ENCODE measurements around the gene LYSMD3.
A peak's percentile ranks its signal among the peaks of the same experiment; 100 is the strongest.

LYSMD3 gene

GRCh38 chr5:90477621-90478215 is 51.7 kb downstream of the LYSMD3 start:
- DNase-seq, result no peak

- no peak for DNase-seq
These were observed 52.3 kb downstream of the LYSMD3 start for GRCh38 chr5:90477073-90477472.

DNA sequence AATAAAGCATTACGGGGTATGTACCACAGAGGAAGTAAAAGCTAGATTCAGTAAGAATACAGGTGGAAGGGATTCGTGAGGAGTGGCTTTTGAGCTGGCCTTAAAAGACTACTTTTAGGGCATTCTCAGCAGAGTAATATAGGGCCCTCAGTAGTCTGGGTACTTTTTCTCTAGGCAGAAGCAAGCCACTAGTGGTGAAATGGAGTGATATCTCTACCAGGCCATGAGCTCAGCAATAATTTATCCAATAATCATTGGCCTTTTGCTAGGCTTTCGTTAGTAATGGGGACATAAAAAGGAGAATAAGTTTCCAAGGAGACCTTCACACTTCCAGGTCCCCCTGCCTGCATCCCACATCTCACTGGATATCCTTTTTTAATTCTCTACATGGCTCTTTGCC is 53.0 kb downstream of the LYSMD3 start:
- no peak for DNase-seq

- no peak for DNase-seq
These were observed 53.9 kb downstream of the LYSMD3 start for GRCh38 chr5:90475436-90475980.

DNA sequence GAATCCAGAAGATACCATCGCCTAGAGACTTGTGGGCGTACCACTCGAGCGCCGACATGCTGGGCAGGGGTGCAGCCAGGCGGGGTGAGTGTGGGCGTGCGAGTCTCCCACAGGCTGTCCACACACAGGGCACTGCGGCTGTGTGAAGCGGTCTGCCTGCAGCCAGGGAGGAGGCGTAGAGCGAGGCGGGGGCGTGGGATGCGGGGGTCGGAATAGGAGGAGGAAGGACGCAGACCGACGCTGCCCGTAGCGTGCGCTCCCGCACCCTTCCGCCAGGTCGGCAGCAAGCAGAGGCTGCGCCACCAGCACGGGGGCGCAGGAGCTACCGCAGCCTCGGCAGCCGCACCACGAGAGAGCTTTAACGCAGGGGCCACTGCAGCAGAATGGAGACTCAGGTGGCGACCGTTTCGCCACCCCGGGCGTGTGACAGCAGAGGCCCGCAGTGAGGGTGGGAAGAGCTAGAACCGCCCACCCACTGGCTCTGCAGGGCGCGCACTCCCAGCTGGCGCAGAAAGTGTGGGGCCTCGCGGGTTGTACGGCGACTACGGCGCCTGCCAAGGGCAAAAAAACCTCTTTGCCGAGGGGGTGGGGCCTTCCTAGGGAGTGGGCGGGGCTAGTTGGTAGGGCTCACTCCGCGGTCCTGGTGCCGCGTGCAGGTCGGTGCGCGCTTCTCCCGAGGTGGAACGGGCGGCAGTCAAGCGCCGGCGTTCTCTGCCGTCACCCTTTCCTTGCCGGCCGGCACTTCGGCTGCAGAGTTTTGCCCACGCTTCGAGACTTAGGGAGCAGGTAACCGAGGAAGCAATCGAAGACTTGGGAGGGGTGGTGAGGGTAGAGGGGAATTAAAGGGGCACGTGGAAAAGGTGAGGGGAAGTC is 54.9 kb downstream of the LYSMD3 start, which contains the start of the genes MBLAC2 and POLR3G:
Gene MBLAC2 (minus strand): TSS at position 537 of the 873 bp plus-strand sequence. CDS start 479 bp downstream, at position 58.
Gene POLR3G (plus strand): TSS at position 630 of the 873 bp plus-strand sequence. CDS start 10,704 bp downstream, outside the sequence.
- DNase-seq, result peak; percentile 90

DNA sequence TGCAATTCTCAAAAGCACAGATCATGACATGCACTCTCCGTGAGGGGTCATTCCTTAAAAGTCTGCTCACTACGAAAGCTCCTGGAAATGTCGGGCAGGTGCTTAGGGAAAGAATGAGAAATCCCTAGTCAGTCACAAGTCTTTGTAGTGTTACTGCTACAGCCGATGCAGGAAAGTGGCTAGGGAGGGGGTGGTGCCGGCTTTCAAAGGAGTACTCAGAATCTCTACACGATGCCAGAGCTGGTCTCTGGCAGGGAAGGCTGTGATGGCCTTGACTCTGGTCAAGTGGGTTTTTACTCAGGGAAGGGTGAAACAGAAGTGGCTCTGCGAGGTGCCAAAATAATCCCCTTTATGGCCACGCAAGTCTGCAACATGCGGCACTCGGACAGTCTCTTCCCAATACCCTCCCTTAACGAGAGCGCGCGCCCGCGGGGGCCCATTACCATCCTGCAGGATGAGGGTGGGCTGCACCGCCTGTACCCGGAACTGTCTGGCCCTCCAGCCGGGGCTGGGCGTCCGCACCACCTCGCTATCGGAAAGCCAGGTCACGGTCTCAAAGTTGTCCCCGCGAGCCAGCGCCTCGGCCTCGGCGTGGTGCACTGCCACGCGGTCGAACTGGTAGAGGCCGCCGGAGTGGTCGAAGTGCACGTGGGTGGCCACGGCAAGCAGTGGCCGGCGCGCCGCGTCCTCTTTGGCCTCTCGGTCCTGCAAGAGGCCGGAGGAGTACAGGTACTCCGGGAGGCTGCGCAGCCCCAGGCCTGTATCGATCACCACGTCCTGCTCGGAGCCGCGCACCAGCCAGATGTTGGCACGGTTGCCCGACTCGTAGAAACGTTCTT is 55.8 kb downstream of the LYSMD3 start:
- DNase-seq, result peak; percentile 2

DNA sequence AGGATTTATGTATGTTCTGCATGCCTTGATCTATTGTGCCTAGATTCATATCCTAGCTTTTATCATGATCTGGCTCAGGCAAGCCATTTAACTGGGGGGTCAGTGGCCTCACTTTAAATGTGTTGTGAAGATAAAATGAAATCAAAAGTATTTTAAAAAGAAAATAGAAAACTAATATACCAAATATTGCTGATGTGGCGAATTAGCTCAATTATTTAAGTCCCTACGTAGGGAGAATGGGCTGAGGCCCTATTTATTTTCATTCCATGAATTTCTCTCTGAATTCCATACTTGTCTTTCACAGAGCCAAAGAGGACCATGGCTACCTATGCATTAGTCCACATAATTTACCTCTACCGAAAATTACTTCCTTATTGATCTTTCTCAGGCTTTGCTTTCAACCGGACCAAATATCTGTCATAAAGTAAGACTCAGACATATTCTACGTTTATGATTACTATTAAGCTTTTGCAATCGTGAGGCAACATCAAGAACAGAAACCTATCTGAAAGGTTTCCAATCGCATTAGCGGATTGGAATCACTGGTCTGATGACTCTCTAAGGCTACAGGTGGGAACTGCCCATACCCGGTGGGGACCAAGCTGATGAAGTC is 56.5 kb downstream of the LYSMD3 start:
- DNase-seq, result no peak

All from amniotic stem cell (primary cell).